Dedifferentiated amniotic fluid mesenchymal stem cell (primary cell): ENCODE measurements around the gene SEC14L3.

Experiments used
- DNase-seq: peaks from one replicate; pipeline ENCODE4 v3.0.0-alpha.2; 2016; ENCODE audit errors: extremely low spot score

The SEC14L3 gene

GRCh38 chr22:30471616-30472318 is at the start of gene SEC14L3:
SEC14L3 (minus strand) TSS chr22:30472017; CDS start chr22:30471958, 59 bp downstream.
- DNase-seq = no peak

GRCh38 chr22:30519842-30520425 is 48.1 kb upstream of the SEC14L3 start:
- DNase-seq = no peak

GRCh38 chr22:30516731-30517130 is 44.9 kb upstream of the SEC14L3 start:
- DNase-seq = no peak

DNA sequence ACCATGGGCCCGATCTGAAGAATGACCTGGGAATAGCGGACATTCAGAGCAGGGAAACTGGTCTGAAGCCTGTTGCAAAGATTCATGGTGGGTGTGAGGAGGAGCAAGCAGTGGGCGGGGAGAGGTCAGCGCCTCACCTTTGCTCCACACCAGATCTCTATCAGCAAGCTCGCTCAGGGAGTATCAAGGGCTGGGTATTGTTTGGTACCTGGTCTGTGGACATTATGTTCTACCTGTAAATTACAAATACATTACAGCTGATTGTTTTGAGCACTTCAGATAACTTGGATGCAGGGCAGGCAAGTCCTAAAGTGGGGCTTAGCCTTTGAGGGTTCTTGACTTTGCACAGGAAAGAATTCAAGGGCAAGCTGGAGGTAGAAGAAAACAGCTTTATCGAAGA is 44.5 kb upstream of the SEC14L3 start:
- DNase-seq = no peak

DNA sequence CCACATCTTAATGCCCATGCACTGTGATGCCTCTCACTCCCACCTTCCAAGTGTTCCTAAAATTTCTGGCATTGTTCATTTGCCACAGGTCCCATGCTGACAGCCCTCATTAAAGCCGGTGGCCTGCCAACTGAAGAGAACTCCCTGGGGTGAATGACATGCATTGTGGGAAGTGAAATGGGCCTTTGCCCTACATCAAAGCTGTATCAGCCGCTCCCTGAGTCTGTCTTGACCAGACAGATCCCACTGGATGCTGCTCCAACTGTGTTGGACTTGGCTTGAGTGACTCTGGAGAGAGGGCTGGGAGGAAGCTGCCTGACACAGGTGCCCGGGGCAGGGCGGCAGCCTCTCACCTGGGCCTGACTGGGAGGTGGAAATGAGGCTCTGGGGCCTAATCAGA is 42.4 kb upstream of the SEC14L3 start:
- DNase-seq = no peak

GRCh38 chr22:30513462-30513861 is 41.6 kb upstream of the SEC14L3 start:
- DNase-seq = no peak

- DNase-seq = no peak
Observed at GRCh38 chr22:30511911-30512310, 40.1 kb upstream of the SEC14L3 start.

- no peak for DNase-seq
Observed at GRCh38 chr22:30511109-30511508, 39.3 kb upstream of the SEC14L3 start.

- no peak for DNase-seq
Observed at GRCh38 chr22:30508216-30508615, 36.4 kb upstream of the SEC14L3 start.

GRCh38 chr22:30507670-30508069 is 35.9 kb upstream of the SEC14L3 start:
- no peak for DNase-seq

GRCh38 chr22:30506507-30506968 is 34.7 kb upstream of the SEC14L3 start:
- no peak for DNase-seq

- DNase-seq = no peak
Observed at GRCh38 chr22:30503551-30503950, 31.7 kb upstream of the SEC14L3 start.

DNA sequence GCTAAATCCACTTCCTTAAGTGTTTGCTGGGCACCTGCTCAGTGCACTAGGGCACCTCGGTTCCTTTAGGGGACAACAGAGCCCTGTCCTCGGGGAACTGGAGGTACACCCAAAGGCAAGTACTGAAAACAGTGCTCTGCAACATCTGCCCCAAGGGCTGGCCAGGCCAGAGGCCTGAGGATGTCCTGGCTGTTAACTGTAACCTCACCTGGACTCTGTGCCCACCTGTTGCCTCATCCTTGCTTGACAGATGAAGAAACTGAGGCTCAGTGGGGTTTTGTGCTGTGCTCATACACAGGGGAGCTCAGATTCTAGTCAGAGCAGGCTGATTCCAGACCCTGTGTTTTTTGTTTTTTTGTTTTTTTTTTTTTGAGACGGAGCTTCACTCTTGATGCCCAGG is 31.1 kb upstream of the SEC14L3 start:
- no peak for DNase-seq

GRCh38 chr22:30502153-30502552 is 30.3 kb upstream of the SEC14L3 start:
- DNase-seq = no peak

- no peak for DNase-seq
Observed at GRCh38 chr22:30500628-30501027, 28.8 kb upstream of the SEC14L3 start.

DNA sequence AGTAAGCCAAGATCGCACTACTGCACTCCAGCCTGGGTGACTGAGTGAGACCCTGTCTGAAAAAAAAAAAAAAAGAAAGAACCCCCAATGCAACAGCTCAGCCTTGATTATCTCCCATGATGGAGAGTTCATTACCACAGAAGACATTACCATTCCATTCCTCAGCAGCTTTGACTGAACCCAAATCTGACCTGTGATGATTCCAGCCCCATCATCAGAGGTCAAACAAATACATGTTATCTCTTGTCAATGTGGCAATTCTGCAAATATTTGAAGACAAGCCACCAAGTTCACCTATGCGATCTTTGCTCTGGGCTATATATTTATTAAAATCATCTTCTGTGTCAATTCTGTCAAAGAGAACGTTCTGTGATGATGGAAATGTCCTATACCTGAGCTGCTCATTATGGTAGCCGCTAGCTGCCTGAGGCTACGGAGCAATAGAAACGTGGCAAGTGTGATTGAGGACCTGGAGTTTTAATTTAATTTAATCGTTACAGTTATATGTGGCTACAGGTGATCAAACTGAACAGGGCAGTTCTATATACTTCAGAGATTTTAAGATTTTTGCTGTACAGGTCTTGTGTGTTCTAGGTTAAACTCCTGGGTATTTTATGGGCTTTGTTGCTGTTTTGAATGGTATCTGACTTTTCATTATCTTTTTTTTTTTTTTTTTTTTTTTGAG is 25.8 kb upstream of the SEC14L3 start:
- no peak for DNase-seq

DNA sequence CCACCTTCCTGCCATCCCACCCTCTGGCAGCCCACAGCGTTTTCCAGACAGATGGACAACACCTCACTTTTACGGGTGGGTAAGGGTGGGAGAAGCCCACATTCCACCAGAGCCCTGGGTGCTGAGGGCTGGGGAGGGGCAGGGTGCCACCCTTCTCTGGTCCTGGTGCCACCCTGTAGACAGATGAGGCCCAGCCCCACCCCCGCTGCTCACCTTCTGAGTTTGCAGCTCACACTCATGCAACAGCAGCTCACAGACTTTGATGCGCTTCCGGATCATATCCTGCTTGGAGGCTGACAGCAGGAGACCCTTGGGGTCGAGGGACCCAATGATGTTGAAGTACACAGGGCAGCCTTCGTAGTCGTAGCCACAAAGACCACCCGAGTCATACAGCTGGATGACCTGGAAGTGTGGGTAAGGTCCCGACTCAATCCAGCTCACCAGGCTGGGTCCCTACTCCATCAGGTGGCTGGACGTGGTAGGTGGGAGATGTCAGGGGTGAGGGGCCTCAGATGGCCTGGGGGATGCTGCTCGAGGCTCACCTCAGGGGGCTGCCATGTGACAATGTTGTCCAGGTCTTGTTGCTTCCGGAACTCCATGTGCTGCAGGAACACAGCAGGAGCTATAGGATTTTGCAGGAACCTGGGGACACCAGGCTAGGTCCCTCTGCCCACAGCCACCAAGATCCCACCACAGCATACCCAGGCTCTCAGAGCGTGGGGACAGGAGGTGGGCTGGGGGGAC is 23.4 kb upstream of the SEC14L3 start:
- DNase-seq = no peak

- no peak for DNase-seq
Observed at GRCh38 chr22:30492144-30492543, 20.3 kb upstream of the SEC14L3 start.

GRCh38 chr22:30491381-30491780 is 19.6 kb upstream of the SEC14L3 start:
- DNase-seq = no peak

DNA sequence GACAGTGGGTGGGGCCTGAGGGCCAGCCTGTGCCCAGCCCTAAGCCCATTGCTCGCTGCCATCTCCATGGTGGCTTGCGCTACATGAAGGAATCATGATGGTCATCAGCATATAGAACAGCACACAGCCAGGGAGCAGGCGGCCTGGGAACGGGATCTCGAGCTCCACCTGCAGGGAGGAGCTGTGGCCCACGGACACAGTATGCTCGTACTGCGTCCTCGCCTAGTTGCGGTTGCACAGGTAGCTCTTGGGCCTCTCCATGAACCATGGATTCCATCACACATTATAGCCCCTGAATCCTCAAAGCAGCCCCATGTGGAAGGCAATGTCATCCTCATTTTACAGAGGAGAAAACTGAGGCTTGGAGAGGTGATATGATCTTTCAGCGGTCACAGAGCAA is 18.6 kb upstream of the SEC14L3 start:
- no peak for DNase-seq

DNA sequence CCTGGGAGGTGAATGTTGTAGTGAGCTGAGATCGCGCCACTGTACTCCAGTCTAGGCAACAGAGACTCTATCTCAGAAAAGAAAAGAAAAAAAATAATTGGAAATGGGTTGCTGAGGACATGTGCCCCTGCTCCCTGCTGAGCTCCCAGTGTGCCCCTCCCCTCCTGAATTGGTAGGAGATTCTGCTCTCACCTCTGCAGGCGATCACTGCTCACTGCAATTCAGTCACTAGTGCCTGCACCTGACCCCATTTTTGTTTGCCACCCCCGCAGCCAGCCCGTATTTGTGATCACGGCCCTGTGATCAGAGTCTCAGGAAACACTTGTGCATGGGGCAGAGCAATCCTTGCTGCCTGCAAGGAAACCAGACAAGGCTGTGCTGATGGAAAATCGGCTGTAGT is 16.3 kb upstream of the SEC14L3 start:
- no peak for DNase-seq

GRCh38 chr22:30486661-30487115 is 14.9 kb upstream of the SEC14L3 start:
- no peak for DNase-seq
